Naive B cell (primary cell): Measurements from ENCODE around the gene SEMA3B. TPM values are rescaled to one million over a fixed set of nuclear protein-coding genes. Genes with fewer than 3 reads are reported as not detected.
"Not testable (repeated sequence)": the region's sequence is repeated elsewhere in the genome, so short reads cannot be mapped to it uniquely, and the experiment has no call there.

Experiments
- ATAC-seq, 2 donors: fragments of 150-1000 bp; cut with Tn5 transposase; 2 replicates each; pipeline ENCODE4 v1.10.0; 2021; ENCODE audit warnings: low read depth in 2 of 2, mild to moderate bottlenecking in 2 of 2, moderate library complexity in 2 of 2
- DNase-seq: peaks from one replicate; pipeline ENCODE4 v3.0.0; 2022
- H3K27ac Mint-ChIP-seq, 6 donors: one replicate each; pipeline ENCODE4 v1.8.0; 2020 to 2022; ENCODE audit warnings: mild to moderate bottlenecking in 6 of 6, mixed read lengths in 6 of 6, moderate library complexity in 5 of 6, inconsistent platforms in 2 of 6
- H3K27me3 Mint-ChIP-seq, 3 donors: one replicate each; pipeline ENCODE4 v1.8.0; 2021 to 2022; ENCODE audit warnings: mixed read lengths in 3 of 3, mild to moderate bottlenecking in 1 of 3
- H3K36me3 Mint-ChIP-seq, 2 donors: one replicate each; pipeline ENCODE4 v1.8.0; 2020 to 2022; ENCODE audit warnings: mixed read lengths in 2 of 2, inconsistent platforms in 1 of 2, mild to moderate bottlenecking in 1 of 2
- H3K4me1 Mint-ChIP-seq, 3 donors: one replicate each; pipeline ENCODE4 v1.8.0; 2020 to 2022; ENCODE audit warnings: mixed read lengths in 3 of 3, inconsistent platforms in 1 of 3, mild to moderate bottlenecking in 1 of 3, moderate library complexity in 1 of 3
- H3K4me3 Mint-ChIP-seq, 8 donors: one replicate each; pipeline ENCODE4 v1.8.0; 2020 to 2022; ENCODE audit warnings: mild to moderate bottlenecking in 8 of 8, mixed read lengths in 8 of 8, moderate library complexity in 8 of 8, inconsistent platforms in 2 of 8
- H3K9me3 Mint-ChIP-seq, 7 donors: one replicate each; pipeline ENCODE4 v1.8.0; 2020 to 2022; ENCODE audit warnings: mixed read lengths in 7 of 7, mild to moderate bottlenecking in 5 of 7, inconsistent platforms in 2 of 7, moderate library complexity in 1 of 7
- polyA plus RNA-seq, 6 donors: library from polyadenylated mRNA; unstranded; fragments of 300-500 nt; fragmentation: Illumina TruSeq; gene quantifications; one replicate each; pipeline ENCODE4 v1.2.3, GENCODE V29; 2021; ENCODE audit warnings: low read depth in 6 of 6

The SEMA3B gene
- polyA plus RNA-seq, 6 donors from 2014 or later, result 0.13 TPM; not detected in 5

GRCh38 chr3:50264964-50265485, 3.9 kb upstream of the SEMA3B start:
- Mint-ChIP-seq H3K9me3 (no peaks in the 10 kb centered on the region), H3K4me3 (no peak overlapping the region), H3K27ac (no peak overlapping the region), H3K4me1 (peaks cover 0 to 4% (median 1%) of the 10 kb centered on the region in 3 donors), H3K36me3 (no peaks in the 10 kb centered on the region), H3K27me3 (peaks cover 8 to 30% (median 8%) of the 10 kb centered on the region in 3 donors)
- DNase-seq (no peak), ATAC-seq (no peak)

GRCh38 chr3:50265571-50265970, 3.4 kb upstream of the SEMA3B start:
- H3K27ac Mint-ChIP-seq, result no peak overlapping the region
- H3K36me3 Mint-ChIP-seq, result no peaks in the 10 kb centered on the region
- H3K9me3 Mint-ChIP-seq, result no peaks in the 10 kb centered on the region
- H3K4me1 Mint-ChIP-seq, result peaks cover 0 to 2% (median 1%) of the 10 kb centered on the region in 3 donors
- DNase-seq, result no peak
- peak overlapping the region in 1 of 8 donors; percentile 63 for H3K4me3 Mint-ChIP-seq
- H3K27me3 Mint-ChIP-seq, result peaks cover 8 to 30% (median 8%) of the 10 kb centered on the region in 3 donors
- ATAC-seq, result no peak

- Mint-ChIP-seq H3K4me1 (peaks cover 0 to 1% (median 0%) of the 10 kb centered on the region in 3 donors), H3K27me3 (peaks cover 8 to 31% (median 8%) of the 10 kb centered on the region in 3 donors), H3K36me3 (no peaks in the 10 kb centered on the region), H3K9me3 (no peaks in the 10 kb centered on the region), H3K4me3 (peak overlapping the region in 1 of 8 donors; percentile 63), H3K27ac (no peak overlapping the region)
- DNase-seq (no peak), ATAC-seq (no peak)
Observed at GRCh38 chr3:50266017-50266416, 2.9 kb upstream of the SEMA3B start.

- H3K4me3 Mint-ChIP-seq, result no peak overlapping the region
- ATAC-seq (no peak), DNase-seq (no peak)
- no peaks in the 10 kb centered on the region for H3K36me3 Mint-ChIP-seq
- H3K27ac Mint-ChIP-seq, result no peak overlapping the region
- H3K4me1 Mint-ChIP-seq, result no peaks in the 10 kb centered on the region
- H3K9me3 Mint-ChIP-seq, result no peaks in the 10 kb centered on the region
- H3K27me3 Mint-ChIP-seq, result peaks cover 8 to 39% (median 8%) of the 10 kb centered on the region in 3 donors
Observed at GRCh38 chr3:50266836-50267235, 2.1 kb upstream of the SEMA3B start.

- DNase-seq (no peak), ATAC-seq (no peak)
- H3K4me1 Mint-ChIP-seq, result no peaks in the 10 kb centered on the region
- H3K27ac Mint-ChIP-seq, result no peak overlapping the region
- peaks cover 8 to 41% (median 8%) of the 10 kb centered on the region in 3 donors for H3K27me3 Mint-ChIP-seq
- H3K36me3 Mint-ChIP-seq, result no peaks in the 10 kb centered on the region
- H3K9me3 Mint-ChIP-seq, result no peaks in the 10 kb centered on the region
- no peak overlapping the region for H3K4me3 Mint-ChIP-seq
Observed at GRCh38 chr3:50267280-50267913, 1.6 kb upstream of the SEMA3B start.

GRCh38 chr3:50268276-50268675, 671 bp upstream of the SEMA3B start:
- DNase-seq (no peak), ATAC-seq (no peak)
- no peak overlapping the region for H3K4me3 Mint-ChIP-seq
- peaks cover 4 to 6% (median 5%) of the 10 kb centered on the region in 3 donors for H3K4me1 Mint-ChIP-seq
- peaks cover 13 to 47% (median 14%) of the 10 kb centered on the region in 3 donors for H3K27me3 Mint-ChIP-seq
- H3K27ac Mint-ChIP-seq, result peak overlapping the region in 1 of 6 donors; percentile 59
- H3K36me3 Mint-ChIP-seq, result no peaks in the 10 kb centered on the region
- H3K9me3 Mint-ChIP-seq, result no peaks in the 10 kb centered on the region

GRCh38 chr3:50269460-50269859, 513 bp downstream of the SEMA3B start:
- peaks cover 9 to 14% (median 11%) of the 10 kb centered on the region in 3 donors for H3K4me1 Mint-ChIP-seq
- no peak overlapping the region for H3K27ac Mint-ChIP-seq
- H3K9me3 Mint-ChIP-seq, result no peaks in the 10 kb centered on the region

GRCh38 chr3:50269977-50270413, 1.0 kb downstream of the SEMA3B start:
- H3K27ac Mint-ChIP-seq, result no peak overlapping the region
- H3K9me3 Mint-ChIP-seq, result no peaks in the 10 kb centered on the region
- no peak for ATAC-seq
- no peak overlapping the region for H3K4me3 Mint-ChIP-seq
- H3K36me3 Mint-ChIP-seq, result no peaks in the 10 kb centered on the region
- H3K27me3 Mint-ChIP-seq, result peaks cover 21 to 59% (median 27%) of the 10 kb centered on the region in 3 donors
- no peak for DNase-seq
- H3K4me1 Mint-ChIP-seq, result peaks cover 11 to 17% (median 15%) of the 10 kb centered on the region in 3 donors

More at GRCh38 chr3:50269460-50269859, 513 bp downstream of the SEMA3B start:
- H3K27me3 Mint-ChIP-seq, result peaks cover 18 to 53% (median 21%) of the 10 kb centered on the region in 3 donors
- H3K4me3 Mint-ChIP-seq, result peak overlapping the region in 1 of 8 donors; percentile 56
- DNase-seq, result no peak
- ATAC-seq, result no peak
- H3K36me3 Mint-ChIP-seq, result no peaks in the 10 kb centered on the region

GRCh38 chr3:50270422-50271224, 1.7 kb downstream of the SEMA3B start:
- Mint-ChIP-seq H3K36me3 (no peaks in the 10 kb centered on the region), H3K27me3 (peaks cover 27 to 63% (median 30%) of the 10 kb centered on the region in 3 donors), H3K4me3 (no peak overlapping the region), H3K4me1 (peaks cover 14 to 22% (median 22%) of the 10 kb centered on the region in 3 donors), H3K9me3 (no peaks in the 10 kb centered on the region), H3K27ac (no peak overlapping the region)
- ATAC-seq (no peak), DNase-seq (no peak)

GRCh38 chr3:50271314-50271936, 2.5 kb downstream of the SEMA3B start:
- Mint-ChIP-seq H3K4me3 (peak overlapping the region in 1 of 8 donors; percentile 15), H3K27me3 (peaks cover 31 to 63% (median 31%) of the 10 kb centered on the region in 3 donors), H3K27ac (no peak overlapping the region), H3K4me1 (peaks cover 19 to 29% (median 25%) of the 10 kb centered on the region in 3 donors), H3K36me3 (no peaks in the 10 kb centered on the region), H3K9me3 (no peaks in the 10 kb centered on the region)
- ATAC-seq (no peak), DNase-seq (no peak)

- ATAC-seq, DNase-seq, H3K9me3 Mint-ChIP-seq, H3K36me3 Mint-ChIP-seq: not testable (repeated sequence)
- Mint-ChIP-seq H3K4me3 (peak overlapping the region in 2 of 8 donors; percentile 56 to 84), H3K27ac (peak overlapping the region in 1 of 6 donors; percentile 84), H3K4me1 (peaks cover 19 to 29% (median 25%) of the 10 kb centered on the region in 3 donors), H3K27me3 (peaks cover 31 to 61% (median 32%) of the 10 kb centered on the region in 3 donors)
Observed at GRCh38 chr3:50272538-50272910, 3.6 kb downstream of the SEMA3B start.

- H3K4me3 Mint-ChIP-seq, result peak overlapping the region; percentile 56 to 87 (median 80)
- DNase-seq (peak; percentile 83), ATAC-seq (peak; percentile 88 to 91)
- no peaks in the 10 kb centered on the region for H3K9me3 Mint-ChIP-seq
- peaks cover 19 to 29% (median 25%) of the 10 kb centered on the region in 3 donors for H3K4me1 Mint-ChIP-seq
- H3K27me3 Mint-ChIP-seq, result peaks cover 36 to 67% (median 37%) of the 10 kb centered on the region in 3 donors
- peak overlapping the region; percentile 67 to 92 (median 87) for H3K27ac Mint-ChIP-seq
- H3K36me3 Mint-ChIP-seq, result no peaks in the 10 kb centered on the region
Observed at GRCh38 chr3:50272911-50273688, 4.2 kb downstream of the SEMA3B start.
